SK-N-SH (cell line): Measurements from ENCODE around the gene GPAT3. TPM values are rescaled to one million over a fixed set of nuclear protein-coding genes. Genes with fewer than 3 reads are reported as not detected.
A peak's percentile ranks its signal among the peaks of the same experiment; 100 is the strongest.

Source experiments
- CTCF ChIA-PET: fragments of 300-600, 350-600 bp; formaldehyde crosslinking; extraction: SDS; loops from one replicate; lab custom pipeline; 2021; lab: Yijun Ruan, JAX
- POLR2A ChIA-PET: fragments of 350-600 bp; sonication (Branson Sonifier 250); formaldehyde crosslinking; extraction: SDS; loops from one replicate; lab custom pipeline; 2020; ENCODE audit warnings: antibody characterized with exemption, inconsistent platforms; lab: Yijun Ruan, JAX
- DNase-seq: peaks from one replicate; pipeline ENCODE4 v3.0.0; 2012
- H2AFZ ChIP-seq: fragments of 200-600 bp; sonication (generic); 2 replicates; pipeline ENCODE4 v1.8.1; 2016; ENCODE audit warnings: antibody characterized with exemption, mild to moderate bottlenecking, low read depth
- H3F3A ChIP-seq: fragments of 200-600 bp; sonication (generic); replicated peaks from 2 replicates; pipeline ENCODE3; 2016; ENCODE audit warnings: antibody characterized with exemption, mild to moderate bottlenecking; ENCODE audit not compliant: insufficient read depth
- H3K27ac ChIP-seq, 2 experiments: fragments of 200-500 bp in 1 of 2; fragments of 200-600 bp in 1 of 2; sonication (Bioruptor generic) in 1 of 2; sonication (generic), shearing (Covaris generic) in 1 of 2; 2 replicates each; pipeline versions ENCODE4 v1.5.1 to v1.6.1; 2014 to 2016; ENCODE audit warnings: low read depth in 2 of 2, inconsistent platforms in 1 of 2, low read length in 1 of 2, mild to moderate bottlenecking in 1 of 2, mixed read lengths in 1 of 2
- H3K27me3 ChIP-seq: fragments of 200-600 bp; sonication (generic), shearing (Covaris generic); 2 replicates; pipeline ENCODE4 v1.6.1; 2016; ENCODE audit warnings: mixed run types; ENCODE audit not compliant: insufficient read depth
- H3K36me3 ChIP-seq, 2 experiments: fragments of 200-500 bp in 1 of 2; fragments of 200-600 bp in 1 of 2; sonication (Bioruptor generic) in 1 of 2; sonication (generic) in 1 of 2; replicated peaks in 1 of 2; 2 replicates each; pipeline versions ENCODE3 to v1.5.1; 2014 to 2016; ENCODE audit warnings: low read length in 1 of 2, mild to moderate bottlenecking in 1 of 2; ENCODE audit not compliant: insufficient read depth in 2 of 2, control insufficient read depth in 1 of 2
- H3K4me1 ChIP-seq, 2 experiments: fragments of 200-500 bp in 1 of 2; fragments of 200-600 bp in 1 of 2; sonication (Bioruptor generic) in 1 of 2; sonication (generic), shearing (Covaris generic) in 1 of 2; 2 replicates each; pipeline versions ENCODE4 v1.5.1 to v1.6.1; 2014 to 2016; ENCODE audit warnings: low read depth in 1 of 2, low read length in 1 of 2, mixed run types in 1 of 2; ENCODE audit not compliant: insufficient read depth in 2 of 2, control insufficient read depth in 1 of 2
- H3K4me2 ChIP-seq: fragments of 200-600 bp; sonication (generic), shearing (Covaris generic); 2 replicates; pipeline ENCODE4 v1.6.1; 2017; ENCODE audit warnings: mixed run types
- H3K4me3 ChIP-seq, 2 experiments: fragments of 200-500 bp in 1 of 2; fragments of 200-600 bp in 1 of 2; sonication (Bioruptor generic) in 1 of 2; sonication (generic), shearing (Covaris generic) in 1 of 2; 2 replicates each; pipeline versions ENCODE4 v1.5.1 to v1.8.1; 2014 to 2016; ENCODE audit warnings: low read depth in 2 of 2, inconsistent platforms in 1 of 2, low read length in 1 of 2, mild to moderate bottlenecking in 1 of 2, mixed read lengths in 1 of 2, moderate library complexity in 1 of 2
- H3K79me2 ChIP-seq: fragments of 200-600 bp; sonication (generic); 2 replicates; pipeline ENCODE4 v1.8.1; 2017; ENCODE audit warnings: mild to moderate bottlenecking; ENCODE audit not compliant: insufficient read depth
- H3K9ac ChIP-seq: fragments of 200-600 bp; sonication (generic); 2 replicates; pipeline ENCODE4 v1.6.1; 2017; ENCODE audit warnings: mixed run types
- H3K9me2 ChIP-seq: fragments of 200-600 bp; sonication (generic); 2 replicates; pipeline ENCODE4 v1.6.1; 2017; ENCODE audit warnings: mixed run types
- H3K9me3 ChIP-seq: fragments of 200-600 bp; sonication (generic); 2 replicates; pipeline ENCODE4 v1.6.1; 2017; ENCODE audit warnings: mixed run types, mild to moderate bottlenecking, moderate library complexity
- H4K20me1 ChIP-seq: fragments of 200-600 bp; sonication (generic); 2 replicates; pipeline ENCODE4 v1.6.1; 2017; ENCODE audit warnings: mild to moderate bottlenecking, mixed run types; ENCODE audit not compliant: insufficient read depth
- ELF1 ChIP-seq: IDR thresholded peaks from 2 replicates; pipeline ENCODE4 v1.4.0; 2012
- EZH2phosphoT487 ChIP-seq: fragments of 200-600 bp; sonication (generic); IDR thresholded peaks from 2 replicates; pipeline ENCODE4 v1.6.1; 2017; ENCODE audit warnings: low read depth, mixed run types, mild to moderate bottlenecking, antibody characterized with exemption, moderate library complexity, borderline replicate concordance
- FOSL2 ChIP-seq: IDR thresholded peaks from 2 replicates; pipeline ENCODE4 v1.4.0; 2012; ENCODE audit warnings: low read depth, mild to moderate bottlenecking, moderate library complexity, borderline replicate concordance
- GATA2 ChIP-seq: sonication (generic); formaldehyde crosslinking; IDR thresholded peaks from 2 replicates; pipeline ENCODE4 v1.5.0; 2020; ENCODE audit warnings: mild to moderate bottlenecking, missing genetic modification reagents
- JUND ChIP-seq: IDR thresholded peaks from 2 replicates; pipeline ENCODE4 v1.4.0; 2012
- TCF12 ChIP-seq: IDR thresholded peaks from 2 replicates; pipeline ENCODE4 v1.4.0; 2012
- YY1 ChIP-seq: IDR thresholded peaks from 2 replicates; pipeline ENCODE4 v1.4.0; 2012; ENCODE audit warnings: low read depth, mild to moderate bottlenecking
- WGBS: methylation state at CpG from one replicate; pipeline ENCODE4 v1.1.6; 2017; ENCODE audit warnings: low lambda C conversion rate; 5-methylcytosine and 5-hydroxymethylcytosine counted together
- polyA plus RNA-seq, 3 experiments: library from polyadenylated mRNA; depleted of rRNA; stranded (reverse); fragments of >200 nt; gene quantifications; 2 replicates each; pipeline ENCODE4 v1.2.3, GENCODE V29; 2012
- TF ChIP-seq, protein P1 (sequence below): IDR thresholded peaks from 2 replicates; pipeline ENCODE4 v1.4.0; 2012; ENCODE audit warnings: low read depth, borderline replicate concordance
- TF ChIP-seq, protein P2 (sequence below): IDR thresholded peaks from 2 replicates; pipeline ENCODE4; 2012

GPAT3 gene
- polyA plus RNA-seq, 1 of the 3 experiments (the other 2 are of a cell fraction) = 0.02 TPM

DNA sequence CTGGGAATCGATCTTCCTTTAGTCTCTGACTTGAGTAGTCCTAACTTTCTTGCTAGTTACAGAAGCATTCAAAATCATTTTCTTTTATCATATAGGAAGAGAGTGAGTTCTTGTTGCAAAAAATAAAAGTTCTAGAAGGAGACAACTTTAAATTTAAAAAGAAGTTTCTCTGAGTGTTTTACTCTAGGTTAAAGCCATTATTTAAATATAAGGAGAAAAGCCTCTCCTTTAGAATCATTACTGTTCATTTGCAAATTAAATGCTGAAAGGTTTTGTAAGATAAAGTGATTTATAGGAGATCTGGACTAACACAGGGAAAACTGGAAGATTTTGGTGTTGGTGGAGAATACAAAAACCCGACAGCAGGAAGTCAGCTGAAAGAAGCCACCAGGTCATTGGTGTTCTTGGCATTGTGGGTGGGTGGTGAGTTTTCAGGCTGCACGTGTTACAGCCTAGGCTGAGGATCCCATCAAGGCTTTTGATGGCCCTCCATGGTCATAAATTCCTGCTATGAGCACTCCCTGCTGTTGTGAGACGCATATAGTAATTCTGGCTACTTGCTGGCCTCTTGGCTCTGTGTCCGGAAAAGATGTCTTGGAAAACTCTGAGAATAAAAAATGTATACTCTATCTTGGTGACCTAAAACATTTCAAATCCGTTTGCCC lies 81.6 kb downstream of the GPAT3 start:
- H3K27me3 ChIP-seq = no peaks in the 10 kb centered on the region
- H3K9me2 ChIP-seq = no peaks in the 10 kb centered on the region
- CTCF ChIA-PET = no interaction called here
- H3K27ac ChIP-seq = no peak overlapping the region
- no peaks in the 10 kb centered on the region for H3K79me2 ChIP-seq
- WGBS = 22% methylated on average over 6 of the region's 6 CpGs
- no peaks in the 10 kb centered on the region for H3K36me3 ChIP-seq
- H4K20me1 ChIP-seq = no peaks in the 10 kb centered on the region
- H3K9ac ChIP-seq = no peak overlapping the region
- H2AFZ ChIP-seq = no peak overlapping the region
- H3K9me3 ChIP-seq = peaks cover 5% of the 10 kb centered on the region; the same call in 1 of the 2 replicates
- TF ChIP-seq TCF12 (no peak), ELF1 (no peak)
- H3F3A ChIP-seq = no peaks in the 10 kb centered on the region
- H3K4me2 ChIP-seq = no peak overlapping the region
- POLR2A ChIA-PET = no interaction called here
- no peak overlapping the region for H3K4me3 ChIP-seq
- no peaks in the 10 kb centered on the region for H3K4me1 ChIP-seq
- no peak for DNase-seq

DNA sequence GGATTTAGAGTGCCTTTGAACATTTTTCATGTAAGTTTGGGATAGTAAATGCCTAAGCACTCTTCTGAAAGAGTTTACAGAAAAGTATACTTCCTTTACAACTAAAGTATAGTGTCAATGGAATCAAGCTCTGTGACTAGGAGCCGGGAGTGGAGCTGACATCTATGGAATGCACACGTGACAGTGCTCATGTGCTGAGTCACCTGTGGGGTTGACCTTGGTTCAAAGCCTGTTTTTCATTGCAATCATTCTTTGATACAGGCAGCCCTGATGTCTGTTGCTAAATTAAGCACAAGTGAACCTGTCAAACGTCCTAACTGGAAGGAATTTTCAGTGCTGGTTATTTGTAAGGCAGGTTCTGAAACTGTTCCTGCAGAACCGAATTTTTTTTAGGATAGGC lies 82.5 kb downstream of the GPAT3 start:
- H3K9me3 ChIP-seq = peaks cover 5% of the 10 kb centered on the region; the same call in 1 of the 2 replicates
- WGBS = 9% methylated on average over 4 of the region's 4 CpGs
- ChIA-PET POLR2A (no interaction called here), CTCF (no interaction called here)
- no peak overlapping the region for H2AFZ ChIP-seq
- H3K4me2 ChIP-seq = 0 out of 2 replicates have a peak overlapping the region, but pooled peaks have one; percentile 18
- no peaks in the 10 kb centered on the region for H3K27me3 ChIP-seq
- no peaks in the 10 kb centered on the region for H3K36me3 ChIP-seq
- H4K20me1 ChIP-seq = no peaks in the 10 kb centered on the region
- no peaks in the 10 kb centered on the region for H3K9me2 ChIP-seq
- no peaks in the 10 kb centered on the region for H3K79me2 ChIP-seq
- TF ChIP-seq EZH2phosphoT487 (no peak), FOSL2 (peak; percentile 11; the same call in 1 of the 2 replicates), GATA2 (CRISPR knock-in tag) (no peak), JUND (0 out of 2 replicates have a peak, but pooled peaks have one; percentile 33), YY1 (no peak)
- TF ChIP-seq, protein P1, sequence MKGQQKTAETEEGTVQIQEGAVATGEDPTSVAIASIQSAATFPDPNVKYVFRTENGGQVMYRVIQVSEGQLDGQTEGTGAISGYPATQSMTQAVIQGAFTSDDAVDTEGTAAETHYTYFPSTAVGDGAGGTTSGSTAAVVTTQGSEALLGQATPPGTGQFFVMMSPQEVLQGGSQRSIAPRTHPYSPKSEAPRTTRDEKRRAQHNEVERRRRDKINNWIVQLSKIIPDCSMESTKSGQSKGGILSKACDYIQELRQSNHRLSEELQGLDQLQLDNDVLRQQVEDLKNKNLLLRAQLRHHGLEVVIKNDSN = peak; percentile 69
- TF ChIP-seq, protein P2, sequence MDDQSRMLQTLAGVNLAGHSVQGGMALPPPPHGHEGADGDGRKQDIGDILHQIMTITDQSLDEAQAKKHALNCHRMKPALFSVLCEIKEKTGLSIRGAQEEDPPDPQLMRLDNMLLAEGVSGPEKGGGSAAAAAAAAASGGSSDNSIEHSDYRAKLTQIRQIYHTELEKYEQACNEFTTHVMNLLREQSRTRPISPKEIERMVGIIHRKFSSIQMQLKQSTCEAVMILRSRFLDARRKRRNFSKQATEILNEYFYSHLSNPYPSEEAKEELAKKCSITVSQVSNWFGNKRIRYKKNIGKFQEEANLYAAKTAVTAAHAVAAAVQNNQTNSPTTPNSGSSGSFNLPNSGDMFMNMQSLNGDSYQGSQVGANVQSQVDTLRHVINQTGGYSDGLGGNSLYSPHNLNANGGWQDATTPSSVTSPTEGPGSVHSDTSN = peak; percentile 31; the same call in 1 of the 2 replicates
- TF ChIP-seq, all 33 proteins: peak for 4
- no peaks in the 10 kb centered on the region for H3K4me1 ChIP-seq
- no peak overlapping the region for H3K27ac ChIP-seq
- H3K9ac ChIP-seq = no peak overlapping the region
- H3K4me3 ChIP-seq = no peak overlapping the region
- no peak for DNase-seq
- no peaks in the 10 kb centered on the region for H3F3A ChIP-seq
